ENCODE measurements around the gene GPC5.

GPC5 gene

DNA sequence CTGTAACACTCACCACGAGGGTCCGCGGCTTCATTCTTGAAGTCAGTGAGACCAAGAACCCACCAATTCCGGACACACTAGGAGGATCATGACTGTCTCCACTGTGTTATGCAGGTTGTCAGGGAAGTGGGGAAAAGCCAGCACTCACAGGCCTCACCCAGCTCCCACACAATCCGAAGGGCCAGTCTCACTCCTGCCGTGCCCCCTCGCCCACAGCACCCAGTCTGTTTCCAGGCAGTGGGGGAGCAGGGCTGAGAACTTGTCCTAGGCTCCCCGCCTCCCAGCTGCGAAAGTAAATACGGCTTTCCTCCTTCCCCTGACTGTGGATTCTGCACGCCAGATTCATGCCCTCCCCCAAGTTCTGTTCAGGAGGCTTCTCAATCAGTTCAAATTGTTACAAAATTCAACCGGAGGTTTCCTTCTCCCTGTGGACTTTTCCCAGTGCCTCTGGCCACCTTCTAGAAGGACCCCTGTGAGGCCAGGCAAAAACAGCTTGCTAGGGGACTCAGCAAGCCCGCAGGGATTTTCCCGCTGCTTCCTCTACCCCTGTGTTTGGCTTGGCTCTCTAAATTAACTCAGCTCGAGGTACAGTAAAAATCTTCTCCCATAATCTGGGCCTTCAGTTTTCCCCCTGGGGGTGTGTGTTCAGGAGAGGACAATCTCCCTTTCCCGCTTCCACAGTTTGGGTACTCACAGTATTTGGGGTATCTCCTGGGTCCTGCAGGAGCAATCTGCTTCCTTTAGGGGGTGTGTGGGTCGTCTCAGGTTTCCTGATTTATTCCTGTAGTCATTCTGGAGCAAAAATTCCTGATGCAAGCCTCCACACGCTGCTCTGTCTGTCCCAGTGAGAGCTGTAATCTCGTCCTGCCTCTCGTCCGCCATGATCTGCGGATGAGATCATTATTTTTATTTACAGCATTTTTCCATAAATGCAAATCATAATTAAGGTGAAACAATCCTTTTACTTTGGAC is 899.8 kb downstream of the GPC5 start:
- FAIRE-seq, result no peak

DNA sequence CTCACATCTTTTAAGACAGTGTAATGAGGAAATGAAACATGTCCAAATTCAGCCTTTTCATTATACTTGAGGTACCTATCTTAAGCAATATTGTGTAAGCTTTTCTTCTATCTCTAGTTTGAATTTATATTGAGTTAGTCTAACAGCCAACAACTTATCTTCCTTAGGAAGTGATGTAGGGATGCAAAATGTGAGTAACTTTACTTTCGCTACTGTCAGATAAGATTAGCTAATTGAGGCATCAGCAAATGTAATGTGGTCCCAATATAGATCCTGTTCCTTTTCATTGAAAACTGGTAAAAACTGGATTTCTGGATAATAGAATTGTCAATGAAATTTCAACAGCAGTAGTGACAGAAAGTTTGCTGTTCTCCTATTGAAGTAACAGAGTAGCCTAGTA is 902.2 kb downstream of the GPC5 start:
- FAIRE-seq, result no peak

DNA sequence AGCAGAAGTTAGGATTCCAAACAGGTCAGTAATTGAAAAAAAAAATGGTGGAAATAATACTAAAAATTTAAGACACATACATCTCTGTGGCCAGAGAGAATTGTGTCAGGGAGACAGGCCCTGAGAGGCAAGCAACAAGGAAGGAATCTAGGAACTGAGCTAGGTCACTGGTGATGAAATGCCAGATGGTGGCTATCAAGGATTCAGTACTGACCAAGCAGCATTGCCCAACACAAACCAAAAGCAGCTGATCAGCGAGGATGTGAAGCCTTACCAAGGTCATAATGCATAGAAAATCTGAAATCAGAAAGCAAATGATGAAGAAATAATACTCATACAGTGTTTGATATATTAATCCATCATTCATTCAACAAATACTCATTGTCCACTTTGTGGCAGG is 905.0 kb downstream of the GPC5 start:
- no peak for FAIRE-seq

DNA sequence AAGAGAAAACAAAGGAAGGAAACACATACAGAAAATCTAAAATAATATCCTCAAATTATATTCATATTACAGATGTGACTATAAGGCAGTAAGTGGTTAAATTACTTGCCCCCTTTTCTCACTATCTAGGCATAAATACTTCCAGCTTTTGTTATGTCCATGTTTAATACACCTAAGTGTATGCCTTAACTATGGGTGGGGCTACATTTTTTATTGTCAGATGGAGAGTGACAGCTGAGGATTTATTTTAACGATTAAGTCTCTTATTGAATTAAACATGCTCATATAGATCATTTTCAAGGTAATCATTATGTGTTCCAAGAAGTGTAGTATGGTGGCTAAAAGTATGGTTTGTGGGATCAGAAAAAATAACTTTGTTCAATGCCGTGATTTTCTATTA is 909.3 kb downstream of the GPC5 start:
- no peak for FAIRE-seq

DNA sequence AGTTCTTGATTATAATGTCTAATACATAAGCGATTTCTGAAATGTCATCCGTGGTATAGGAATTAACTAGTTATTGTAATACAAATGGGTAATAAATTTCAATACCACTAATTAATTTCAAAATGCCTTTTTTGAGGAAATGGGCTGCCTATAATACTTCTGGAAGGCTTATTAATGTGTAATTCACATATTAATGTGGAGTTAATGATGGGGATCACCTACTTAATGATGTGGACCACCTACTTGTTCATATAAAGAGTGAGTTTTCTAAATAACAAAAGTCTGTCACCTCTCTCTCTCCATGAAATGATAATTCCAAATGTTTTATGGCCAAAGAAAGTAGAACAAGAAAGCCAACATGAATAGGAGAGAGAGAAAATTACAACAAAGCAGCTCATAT is 914.4 kb downstream of the GPC5 start:
- no peak for FAIRE-seq

DNA sequence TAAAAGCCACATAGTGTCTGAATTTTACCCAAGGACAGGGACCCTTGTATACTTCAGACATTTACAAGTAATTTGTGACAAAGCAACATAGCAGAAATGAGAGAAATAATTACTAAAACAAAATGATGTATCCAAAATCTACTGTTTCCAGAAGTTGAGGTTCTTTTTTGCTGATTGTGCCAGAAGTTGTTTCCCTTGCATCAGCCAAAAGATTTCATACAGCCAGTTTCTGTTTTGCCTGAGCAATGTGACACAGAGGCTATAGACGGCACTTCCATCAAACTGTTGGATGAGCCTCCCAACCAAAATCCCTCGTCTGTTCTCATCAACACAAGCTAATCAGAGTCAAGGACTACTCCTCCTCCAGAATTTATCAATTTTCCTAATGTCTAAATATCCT is 915.0 kb downstream of the GPC5 start:
- FAIRE-seq, result no peak

DNA sequence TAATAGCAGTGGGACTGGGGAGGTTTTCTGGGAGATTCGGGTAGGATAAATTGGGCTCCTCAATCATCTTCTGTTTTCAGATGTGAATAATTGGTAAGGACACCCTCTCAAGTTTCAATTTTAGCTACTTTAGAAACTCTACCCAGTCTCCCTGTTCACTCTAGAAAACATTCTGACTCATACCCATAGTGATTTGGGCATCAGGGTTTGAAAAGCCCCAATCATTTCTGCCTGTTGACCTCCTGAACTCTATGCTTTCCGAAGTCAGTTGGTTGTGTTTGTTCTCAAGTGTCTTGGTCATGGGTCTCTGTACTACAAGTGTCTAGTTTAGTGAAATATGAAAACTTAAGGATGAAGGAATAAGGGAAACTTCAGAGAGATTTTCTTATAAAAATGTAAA is 916.8 kb downstream of the GPC5 start:
- FAIRE-seq, result no peak

DNA sequence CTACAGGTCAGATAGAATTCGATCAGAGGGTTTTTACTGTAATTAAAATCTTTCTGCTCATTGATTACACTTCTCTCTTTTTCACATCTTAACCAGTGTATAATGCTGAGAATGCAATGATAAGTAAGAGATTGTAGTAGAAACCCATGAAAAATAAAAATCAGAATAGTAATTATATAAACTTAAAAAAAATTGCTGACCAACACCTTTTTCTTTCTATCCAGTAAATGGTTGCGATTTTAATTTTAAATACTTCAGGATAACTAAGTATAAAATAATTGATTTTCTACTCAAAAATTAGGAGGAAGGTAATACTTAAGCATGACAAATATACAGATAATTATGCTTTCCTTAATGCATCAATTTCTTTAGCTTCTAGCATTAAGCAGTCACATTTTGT is 917.6 kb downstream of the GPC5 start:
- no peak for FAIRE-seq

DNA sequence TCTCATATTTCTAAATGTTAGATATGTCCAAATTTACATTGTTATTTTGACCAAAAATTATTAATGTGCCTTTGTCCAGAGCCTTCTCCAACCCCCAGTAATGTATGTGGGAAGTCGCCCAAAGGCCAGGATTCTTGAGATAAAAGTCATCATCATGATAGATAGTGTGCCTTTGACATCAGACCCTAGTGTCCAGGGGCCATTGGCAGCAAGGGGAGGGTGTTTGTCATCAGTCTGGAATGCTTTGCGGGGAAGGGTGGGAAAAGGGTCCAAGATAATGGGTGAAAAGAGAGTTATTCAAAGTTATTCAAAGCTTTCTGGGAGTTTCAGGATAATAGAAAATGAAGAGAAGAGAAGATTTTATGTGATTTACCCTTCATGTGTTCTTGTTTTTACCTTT is 918.6 kb downstream of the GPC5 start:
- FAIRE-seq, result no peak

DNA sequence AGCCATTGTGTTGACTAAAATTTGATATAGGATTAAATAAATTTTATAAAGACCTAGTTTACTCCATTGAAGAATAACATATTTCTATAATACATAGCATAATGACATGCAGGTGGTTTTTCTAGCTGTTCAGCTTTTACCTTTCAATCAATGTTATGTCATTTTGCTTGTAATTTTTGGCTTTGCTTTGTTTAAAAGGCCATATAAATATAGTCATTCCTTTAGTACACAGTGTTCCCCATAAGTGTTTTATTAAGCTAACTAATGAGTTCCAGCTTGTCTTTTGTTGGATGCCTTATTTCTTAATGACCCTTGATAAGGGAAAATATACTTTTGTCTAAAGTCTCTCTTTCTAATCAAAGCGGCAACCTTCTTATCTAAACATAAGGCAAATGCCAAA is 921.9 kb downstream of the GPC5 start:
- FAIRE-seq, result no peak

DNA sequence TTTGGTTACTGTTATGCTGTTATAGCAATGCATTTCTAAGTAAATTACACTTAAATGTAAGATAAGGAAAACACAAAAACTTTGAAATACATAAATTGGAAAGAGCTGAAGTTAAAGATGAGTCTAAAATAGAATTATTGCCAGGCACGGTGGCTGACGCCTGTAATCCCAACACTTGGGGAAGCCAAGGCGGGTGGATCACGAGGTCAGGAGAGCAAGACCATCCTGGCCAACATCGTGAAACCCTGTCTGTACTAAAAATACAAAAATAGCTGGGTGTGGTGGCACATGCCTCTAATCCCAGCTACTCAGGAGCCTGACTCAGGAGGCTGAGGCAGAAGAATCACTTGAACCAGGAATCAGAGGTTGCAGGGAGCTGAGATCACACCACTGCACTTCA is 922.8 kb downstream of the GPC5 start:
- no peak for FAIRE-seq

DNA sequence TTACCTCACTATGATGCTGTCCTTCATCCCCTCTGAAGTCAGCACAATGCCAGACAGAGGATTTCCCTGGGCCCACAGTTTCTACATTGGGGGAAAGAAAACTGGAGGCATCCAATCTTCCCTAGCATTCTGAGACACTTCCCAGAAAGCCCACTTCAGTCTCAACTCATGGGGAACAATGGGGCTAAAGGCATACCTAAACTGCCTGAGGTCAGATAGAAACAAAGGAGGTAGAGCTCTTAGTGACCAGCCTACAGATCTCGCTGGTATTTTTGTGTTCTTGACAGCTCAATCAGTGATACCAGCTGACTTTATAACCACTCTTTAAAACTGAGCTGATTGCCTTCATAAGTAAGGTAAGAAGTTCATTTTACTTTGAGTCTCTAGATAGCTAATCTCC is 947.2 kb downstream of the GPC5 start:
- no peak for FAIRE-seq

DNA sequence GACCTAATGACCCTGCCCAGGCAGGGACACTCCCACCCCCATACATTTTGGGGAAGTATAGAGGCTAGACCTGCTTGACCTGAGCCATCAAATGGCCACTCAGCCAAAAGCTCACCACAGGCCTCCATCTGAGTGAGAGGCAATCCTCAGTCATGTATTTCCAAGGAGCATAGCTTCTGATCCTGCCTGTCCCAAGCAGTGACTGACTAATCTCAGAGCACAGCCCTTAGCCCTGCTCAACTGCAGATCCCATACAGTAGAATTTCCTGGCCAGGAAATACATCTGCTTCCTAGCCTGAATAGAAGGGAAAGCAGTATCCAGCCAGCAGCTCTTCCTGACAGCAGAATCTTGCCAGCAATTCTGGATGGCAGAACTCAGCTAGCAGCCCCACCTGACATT is 947.6 kb downstream of the GPC5 start:
- FAIRE-seq, result no peak

DNA sequence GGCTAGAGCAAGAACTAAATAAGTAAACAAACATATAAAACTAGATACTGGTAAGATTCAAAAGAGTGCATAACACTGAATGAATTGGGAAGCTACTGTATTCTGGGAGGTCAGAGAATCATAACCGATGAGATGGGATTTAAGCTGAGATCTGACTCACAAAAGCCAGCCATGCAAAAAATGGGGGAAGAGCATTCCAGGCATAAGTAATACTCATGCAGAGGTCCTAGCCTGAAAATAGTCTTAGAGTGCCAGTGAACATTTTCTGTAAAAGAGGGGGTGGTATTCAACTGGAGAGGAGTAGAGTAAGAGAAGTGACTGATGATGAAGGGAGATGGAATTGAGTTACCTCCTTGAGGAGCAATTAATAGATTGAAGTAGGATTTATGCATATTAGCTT is 956.2 kb downstream of the GPC5 start:
- FAIRE-seq, result no peak

DNA sequence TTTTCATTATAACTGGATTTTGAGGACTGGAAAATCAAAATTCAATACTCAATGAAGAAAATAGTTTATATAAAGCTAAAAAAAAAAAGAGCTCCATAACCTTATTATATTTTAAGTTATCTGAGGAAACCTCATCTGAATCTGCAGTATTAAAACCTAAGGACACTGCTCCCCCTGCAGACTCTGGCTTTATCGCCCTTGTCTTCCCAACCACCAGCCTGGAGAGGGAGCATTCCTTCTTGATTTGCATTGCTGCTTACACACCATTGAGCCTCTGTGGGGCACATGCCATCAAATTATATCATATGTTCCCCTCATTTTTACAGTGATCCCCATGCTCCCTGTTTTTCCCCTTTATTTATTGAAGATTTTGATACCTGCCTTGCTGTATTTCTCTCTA is 956.8 kb downstream of the GPC5 start:
- no peak for FAIRE-seq

DNA sequence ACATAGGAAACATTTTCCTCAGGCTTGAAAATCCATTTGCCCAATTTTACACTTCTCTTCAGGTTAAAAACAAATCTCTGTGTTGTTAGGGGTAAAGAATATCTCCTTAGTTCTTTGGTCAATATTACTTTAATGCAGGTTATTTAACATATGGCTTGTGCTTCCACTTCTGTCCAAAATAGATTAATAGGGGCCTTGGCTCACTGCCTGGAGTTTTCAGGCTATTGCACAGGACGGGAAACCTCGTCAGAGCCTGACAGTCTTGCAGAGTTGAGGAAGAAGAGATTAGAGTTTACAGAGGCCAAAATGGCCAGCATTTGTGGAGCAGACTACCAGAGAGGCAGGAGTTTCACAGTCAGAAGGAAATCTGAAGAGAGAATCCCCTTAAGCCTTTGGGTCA is 964.3 kb downstream of the GPC5 start:
- no peak for FAIRE-seq

DNA sequence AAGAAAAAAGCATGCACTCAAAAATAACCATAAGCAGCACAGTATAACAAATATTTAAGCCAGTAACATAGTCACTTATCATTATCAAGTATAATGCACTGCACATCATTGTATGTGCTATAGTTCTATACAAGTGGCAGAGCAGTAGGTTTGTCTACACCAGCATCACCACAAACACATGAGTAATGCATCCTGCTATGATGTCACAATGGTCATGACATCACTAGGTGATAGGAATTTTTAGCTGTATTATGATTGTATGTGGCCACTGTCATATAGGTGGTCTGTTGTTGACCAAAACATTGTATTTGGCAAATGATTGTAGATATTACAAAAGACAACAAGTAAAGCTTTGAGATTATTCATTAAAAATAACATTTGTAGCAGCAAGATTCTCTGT is 967.5 kb downstream of the GPC5 start:
- no peak for FAIRE-seq

DNA sequence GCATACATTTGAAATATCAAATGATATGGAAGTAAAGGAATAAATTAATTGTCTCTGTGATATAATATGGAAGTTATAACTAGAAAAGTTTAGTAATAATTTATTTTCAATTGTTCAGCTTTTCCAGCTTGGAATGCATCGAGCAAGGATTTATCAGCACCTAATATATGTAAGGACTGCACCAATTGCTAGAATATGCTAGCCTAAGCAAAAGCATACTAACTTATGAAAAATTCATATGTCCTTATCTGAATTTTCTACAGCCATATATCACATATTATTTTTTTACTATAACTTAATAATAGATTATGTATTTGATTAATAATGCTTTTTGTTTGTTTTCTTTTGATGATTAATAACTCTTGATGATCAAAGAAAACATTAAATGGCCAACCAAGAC is 979.0 kb downstream of the GPC5 start:
- FAIRE-seq, result no peak

DNA sequence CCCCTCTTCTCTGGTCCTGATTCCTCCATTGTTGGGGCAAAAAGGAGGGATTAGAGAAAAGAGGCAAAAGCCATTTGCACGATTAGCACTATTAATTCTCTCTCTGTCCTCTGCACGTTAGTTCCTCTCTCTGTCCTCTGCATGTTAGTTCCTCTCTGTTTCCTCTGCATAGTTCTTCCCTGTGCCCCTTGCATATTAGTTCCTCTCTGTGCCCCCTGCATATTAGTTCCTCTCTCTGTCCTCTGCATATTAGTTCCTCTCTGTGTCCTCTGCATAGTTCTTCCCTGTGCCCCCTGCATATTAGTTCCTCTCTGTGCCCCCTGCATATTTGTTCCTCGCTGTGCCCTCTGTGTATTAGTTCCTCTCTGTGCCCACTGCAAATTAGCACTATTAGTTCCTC is 981.0 kb downstream of the GPC5 start:
- no peak for FAIRE-seq

DNA sequence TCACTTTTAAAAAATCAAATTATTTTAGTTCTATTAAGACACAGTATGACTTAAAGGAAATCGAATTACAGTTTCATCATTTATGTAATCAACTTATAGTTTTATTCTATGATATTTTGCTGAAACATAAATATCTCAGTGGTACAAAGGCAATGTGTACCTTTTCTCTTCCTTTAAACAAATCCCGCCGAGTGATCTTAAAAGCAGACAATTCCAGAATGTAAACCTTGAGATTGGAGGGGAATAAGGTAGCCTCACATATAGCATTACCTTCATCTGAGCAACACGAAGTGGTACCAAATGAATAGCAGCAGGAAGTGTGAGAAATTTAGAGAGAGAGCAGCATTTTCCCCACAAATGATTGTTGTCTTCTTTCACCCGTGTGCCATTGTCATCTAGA is 986.0 kb downstream of the GPC5 start:
- FAIRE-seq, result no peak

DNA sequence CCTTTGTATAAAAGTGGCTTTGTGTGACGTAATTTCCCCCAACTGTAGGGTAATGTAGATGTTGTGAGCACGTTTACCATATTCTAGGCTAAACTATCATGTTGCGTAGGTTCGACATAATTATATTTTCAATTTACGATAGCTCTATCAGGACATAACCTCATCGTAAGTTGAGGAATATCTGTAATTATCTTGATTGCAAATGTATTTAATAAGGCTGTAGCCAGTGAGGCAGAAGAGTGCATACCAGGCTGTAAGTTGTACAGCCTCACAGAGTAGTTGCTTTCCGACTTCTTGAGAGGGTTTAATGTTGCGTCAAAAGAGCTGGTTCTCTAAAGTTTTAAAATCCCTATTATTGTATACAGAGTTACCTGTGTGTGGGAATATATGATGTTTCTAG is 988.8 kb downstream of the GPC5 start:
- FAIRE-seq, result no peak

DNA sequence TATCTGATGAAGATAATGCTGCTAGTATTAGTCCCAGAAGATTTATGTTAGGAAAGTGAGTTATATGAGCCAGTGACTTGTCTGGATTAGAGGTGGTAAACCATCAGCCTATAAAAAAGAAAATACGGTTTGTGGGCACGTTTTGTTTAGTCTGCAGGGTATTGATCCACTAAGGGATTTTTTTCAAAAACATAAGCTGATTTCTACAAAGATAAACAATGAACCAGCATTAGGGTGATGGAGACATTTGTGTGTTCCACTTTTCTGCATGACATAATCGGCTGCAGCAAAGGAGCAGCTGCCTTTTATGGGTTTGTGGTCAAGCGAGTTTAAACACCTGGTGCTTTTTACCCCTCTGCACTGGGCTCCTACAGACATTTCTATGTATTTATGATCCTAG is 991.8 kb downstream of the GPC5 start:
- FAIRE-seq, result no peak

DNA sequence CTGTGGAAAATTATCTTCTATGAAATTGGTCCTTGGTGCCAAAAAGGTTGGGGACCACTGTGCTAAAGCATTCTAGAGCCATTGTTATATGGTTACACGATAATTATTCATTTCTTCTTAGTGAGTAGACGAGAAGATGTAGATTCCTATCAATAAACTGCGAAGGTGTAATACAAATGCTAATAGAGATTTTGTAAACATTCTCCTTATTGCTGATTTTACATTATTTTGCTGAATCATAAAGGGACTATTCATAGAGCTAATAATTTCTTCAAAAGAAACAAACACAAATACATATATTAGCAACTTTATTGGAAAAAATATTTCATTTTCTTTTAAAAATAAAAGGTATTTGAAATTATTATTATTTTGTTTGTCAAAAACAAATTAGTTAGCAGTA is 1005.2 kb downstream of the GPC5 start:
- peak; percentile 47 for FAIRE-seq

DNA sequence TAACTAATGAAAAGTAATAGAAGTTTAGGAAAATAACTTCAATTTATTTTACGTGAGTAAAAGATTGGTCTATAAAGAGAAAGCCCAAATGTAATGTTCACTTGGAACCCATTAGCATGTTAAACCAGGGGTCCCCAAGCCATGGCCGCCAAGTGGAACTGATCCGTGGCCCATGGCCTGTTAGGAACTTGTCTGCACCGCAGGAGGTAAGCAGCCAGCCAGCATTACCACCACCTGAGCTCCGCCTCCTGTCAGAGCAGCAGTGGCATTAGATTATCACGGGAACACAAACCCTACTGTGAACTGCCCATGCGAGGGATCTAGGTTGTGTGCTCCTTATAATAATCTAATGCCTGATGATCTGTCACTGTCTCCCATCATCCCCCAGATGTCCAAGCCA is 1009.4 kb downstream of the GPC5 start:
- FAIRE-seq, result no peak

DNA sequence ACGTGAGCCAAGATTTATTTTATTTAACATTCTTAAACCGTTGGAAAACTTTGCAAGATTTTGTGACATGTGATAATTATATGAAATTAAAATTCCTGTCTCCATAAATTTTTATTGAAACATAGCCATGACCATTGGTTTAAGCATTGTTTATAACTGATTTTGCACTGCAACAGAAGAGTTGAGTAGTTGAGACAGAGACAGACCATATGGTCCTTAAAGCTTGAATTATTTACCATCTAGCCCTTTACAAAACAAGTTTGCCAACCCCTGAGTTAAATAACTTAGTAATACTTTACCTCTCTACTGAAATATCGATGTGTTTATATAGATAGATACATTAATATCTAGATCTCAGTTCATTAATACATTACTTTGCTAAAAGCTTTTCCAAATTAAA is 1014.1 kb downstream of the GPC5 start:
- no peak for FAIRE-seq
